ENCODE measurements around the gene SEC61A1. TPM values are rescaled to one million over a fixed set of nuclear protein-coding genes. Genes with fewer than 3 reads are reported as not detected.
A peak's percentile ranks its signal among the peaks of the same experiment; 100 is the strongest.

SEC61A1 gene
- total and polyA plus RNA-seq, 8 donors: 36.8 to 200 (median 80.7) TPM

GRCh38 chr3:128074851-128075521 lies 22.7 kb downstream of the SEC61A1 start:
- Histone ChIP-seq H3K27ac (peak overlapping the region; percentile 59 to 79 (median 70)), H3K4me3 (peak overlapping the region; percentile 46 to 68 (median 51)), H3K4me1 (peaks cover 18 to 52% (median 50%) of the 10 kb centered on the region in 4 donors), H3K36me3 (peaks cover 30 to 53% (median 40%) of the 10 kb centered on the region in 4 donors), H3K27me3 (no peaks in the 10 kb centered on the region), H3K9me3 (no peaks in the 10 kb centered on the region)
- TF ChIP-seq POLR2AphosphoS5 (IDR thresholded peaks at IDR 0.05) (no peak), POLR2A (IDR thresholded peaks at IDR 0.05) (no peak)
- TF ChIP-seq, protein P1, sequence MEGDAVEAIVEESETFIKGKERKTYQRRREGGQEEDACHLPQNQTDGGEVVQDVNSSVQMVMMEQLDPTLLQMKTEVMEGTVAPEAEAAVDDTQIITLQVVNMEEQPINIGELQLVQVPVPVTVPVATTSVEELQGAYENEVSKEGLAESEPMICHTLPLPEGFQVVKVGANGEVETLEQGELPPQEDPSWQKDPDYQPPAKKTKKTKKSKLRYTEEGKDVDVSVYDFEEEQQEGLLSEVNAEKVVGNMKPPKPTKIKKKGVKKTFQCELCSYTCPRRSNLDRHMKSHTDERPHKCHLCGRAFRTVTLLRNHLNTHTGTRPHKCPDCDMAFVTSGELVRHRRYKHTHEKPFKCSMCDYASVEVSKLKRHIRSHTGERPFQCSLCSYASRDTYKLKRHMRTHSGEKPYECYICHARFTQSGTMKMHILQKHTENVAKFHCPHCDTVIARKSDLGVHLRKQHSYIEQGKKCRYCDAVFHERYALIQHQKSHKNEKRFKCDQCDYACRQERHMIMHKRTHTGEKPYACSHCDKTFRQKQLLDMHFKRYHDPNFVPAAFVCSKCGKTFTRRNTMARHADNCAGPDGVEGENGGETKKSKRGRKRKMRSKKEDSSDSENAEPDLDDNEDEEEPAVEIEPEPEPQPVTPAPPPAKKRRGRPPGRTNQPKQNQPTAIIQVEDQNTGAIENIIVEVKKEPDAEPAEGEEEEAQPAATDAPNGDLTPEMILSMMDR (IDR thresholded peaks at IDR 0.05): no peak
- WGBS, 5 donors: 7 to 17% (median 9%) methylated on average over 7 of the region's 7 CpGs
- intact Hi-C loops (cut with DNase I; ENCODE audit: low total_unique reads): loop anchor here (10.0 kb wide), 1 partner anchor 420 kb away; the partner anchor contains the start of gene GATA2
- DNase-seq: no peak

- H3K36me3 ChIP-seq: peaks cover 21 to 51% (median 36%) of the 10 kb centered on the region in 4 donors
- peak overlapping the region; percentile 59 to 79 (median 70) for H3K27ac ChIP-seq
- WGBS, 5 donors: 2 to 6% (median 4%) methylated on average over 48 to 78 of the region's 78 CpGs
- TF ChIP-seq, protein P1 (IDR thresholded peaks at IDR 0.05): peak in 5 of 7 experiments; percentile 87 to 97 (median 93)
- no peak for TF ChIP-seq POLR2A (IDR thresholded peaks at IDR 0.05)
- peak in 2 of 3 donors; percentile 55 to 91 for TF ChIP-seq POLR2AphosphoS5 (IDR thresholded peaks at IDR 0.05)
- H3K4me3 ChIP-seq: peak overlapping the region; percentile 46 to 68 (median 51)
- peak; percentile 93 to 96 for DNase-seq
- peaks cover 18 to 52% (median 51%) of the 10 kb centered on the region in 4 donors for H3K4me1 ChIP-seq
- no peaks in the 10 kb centered on the region for H3K9me3 ChIP-seq
- intact Hi-C loops (cut with DNase I; ENCODE audit: low total_unique reads): loop anchor here (10.0 kb wide), 1 partner anchor 419 kb away; the partner anchor contains the start of gene GATA2
- no peaks in the 10 kb centered on the region for H3K27me3 ChIP-seq
Measured at GRCh38 chr3:128075522-128076482, 23.6 kb downstream of the SEC61A1 start.

DNA sequence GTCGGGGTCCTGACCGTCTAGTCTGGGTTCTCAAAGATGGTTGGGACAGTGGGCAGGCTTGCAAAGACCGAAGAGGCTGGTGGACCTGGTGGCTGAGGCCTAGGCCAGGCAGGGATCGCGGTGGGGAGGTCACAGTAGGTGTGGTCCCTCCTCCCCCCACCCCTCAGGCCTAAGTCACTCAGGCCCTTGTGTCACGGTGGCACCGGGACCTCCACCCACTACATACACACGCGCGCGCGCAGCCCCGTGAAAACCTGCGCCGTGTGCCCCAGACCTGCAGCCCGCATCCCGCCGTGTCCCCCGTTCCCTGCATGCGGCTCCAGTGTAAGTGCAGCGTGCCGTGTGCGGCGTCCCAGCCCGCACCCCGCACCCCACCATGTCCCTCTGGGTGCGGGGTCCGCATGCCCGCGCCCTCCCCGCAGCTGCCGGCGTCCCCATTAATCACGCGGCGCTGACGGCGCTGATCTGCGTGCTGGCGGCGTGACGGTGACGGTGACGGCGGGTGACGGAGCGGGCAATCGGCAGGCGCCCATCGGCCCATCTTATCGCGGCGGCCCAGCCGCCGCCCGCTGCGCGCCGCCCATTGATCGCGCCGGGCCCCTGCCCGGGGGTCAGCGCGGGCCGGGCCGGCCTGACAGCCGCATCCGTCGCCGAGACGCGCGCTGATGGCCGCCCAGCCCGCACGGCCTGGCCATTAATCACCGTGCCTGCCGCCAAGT lies 24.4 kb downstream of the SEC61A1 start:
- WGBS, 5 donors: 3 to 11% (median 5%) methylated on average over 5 to 79 of the region's 79 CpGs
- intact Hi-C loops (cut with DNase I; ENCODE audit: low total_unique reads): loop anchor here (10.0 kb wide), 1 partner anchor 418 kb away; the partner anchor contains the start of gene GATA2
- TF ChIP-seq EP300 (IDR thresholded peaks at IDR 0.05) (no peak), POLR2AphosphoS5 (IDR thresholded peaks at IDR 0.05) (no peak), POLR2A (IDR thresholded peaks at IDR 0.05) (no peak)
- TF ChIP-seq, protein P1 (IDR thresholded peaks at IDR 0.05): no peak
- Histone ChIP-seq H3K36me3 (peaks cover 13 to 51% (median 35%) of the 10 kb centered on the region in 4 donors), H3K9me3 (no peaks in the 10 kb centered on the region), H3K4me3 (peak overlapping the region; percentile 46 to 68 (median 51)), H3K27ac (peak overlapping the region in 4 of 5 donors; percentile 63 to 79 (median 73)), H3K27me3 (no peaks in the 10 kb centered on the region), H3K4me1 (peaks cover 22 to 58% (median 54%) of the 10 kb centered on the region in 4 donors)
- peak; percentile 49 to 78 for DNase-seq
